ENCODE results near the gene COL7A1.
A peak's percentile ranks its signal among the peaks of the same experiment; 100 is the strongest.
"Not testable (repeated sequence)": the region's sequence is repeated elsewhere in the genome, so short reads cannot be mapped to it uniquely, and the experiment has no call there.

Gene COL7A1

GRCh38 chr3:48563382-48563918 lies 31.7 kb downstream of the COL7A1 start, which contains the start of gene UCN2:
TSS of gene UCN2 (minus strand) at chr3:48563781. CDS start at chr3:48563124, 657 bp downstream.
- no peak for DNase-seq (ENCODE audit: low spot score)

DNA sequence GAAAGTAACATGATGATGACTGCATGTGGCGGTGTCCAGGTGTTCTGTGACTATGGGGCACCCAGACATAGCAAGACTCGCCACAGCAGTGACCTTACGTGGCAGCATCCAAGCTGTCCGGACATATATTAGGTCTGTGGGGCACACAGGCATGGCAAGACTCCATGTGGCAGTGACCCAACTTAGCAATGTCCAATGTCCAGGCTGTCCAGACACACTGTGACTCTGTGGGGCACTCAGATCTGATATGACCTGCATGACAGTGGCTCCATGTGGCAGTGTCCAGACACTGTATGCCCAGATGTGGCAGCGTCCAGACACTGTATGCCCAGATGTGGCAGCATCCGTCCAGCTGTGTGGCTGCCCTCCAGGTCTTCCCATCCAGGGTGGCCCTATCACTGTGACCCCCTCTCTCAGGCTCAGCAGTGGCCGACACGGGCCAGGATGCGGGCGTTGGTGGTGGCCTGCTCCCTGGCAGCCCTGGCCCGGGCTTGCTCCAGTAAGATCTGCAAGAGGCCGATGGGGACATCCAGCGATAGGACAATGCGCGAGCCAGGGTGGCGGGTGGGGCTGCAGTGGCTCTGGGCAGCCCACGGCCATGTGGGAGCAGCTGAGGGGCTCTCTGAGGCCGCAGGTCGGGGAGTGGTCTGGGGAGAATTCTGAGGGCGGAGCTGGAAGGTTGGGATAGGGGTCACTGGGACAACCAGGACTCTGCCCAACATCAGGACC lies 32.6 kb downstream of the COL7A1 start:
- no peak for DNase-seq (ENCODE audit: low spot score)

DNA sequence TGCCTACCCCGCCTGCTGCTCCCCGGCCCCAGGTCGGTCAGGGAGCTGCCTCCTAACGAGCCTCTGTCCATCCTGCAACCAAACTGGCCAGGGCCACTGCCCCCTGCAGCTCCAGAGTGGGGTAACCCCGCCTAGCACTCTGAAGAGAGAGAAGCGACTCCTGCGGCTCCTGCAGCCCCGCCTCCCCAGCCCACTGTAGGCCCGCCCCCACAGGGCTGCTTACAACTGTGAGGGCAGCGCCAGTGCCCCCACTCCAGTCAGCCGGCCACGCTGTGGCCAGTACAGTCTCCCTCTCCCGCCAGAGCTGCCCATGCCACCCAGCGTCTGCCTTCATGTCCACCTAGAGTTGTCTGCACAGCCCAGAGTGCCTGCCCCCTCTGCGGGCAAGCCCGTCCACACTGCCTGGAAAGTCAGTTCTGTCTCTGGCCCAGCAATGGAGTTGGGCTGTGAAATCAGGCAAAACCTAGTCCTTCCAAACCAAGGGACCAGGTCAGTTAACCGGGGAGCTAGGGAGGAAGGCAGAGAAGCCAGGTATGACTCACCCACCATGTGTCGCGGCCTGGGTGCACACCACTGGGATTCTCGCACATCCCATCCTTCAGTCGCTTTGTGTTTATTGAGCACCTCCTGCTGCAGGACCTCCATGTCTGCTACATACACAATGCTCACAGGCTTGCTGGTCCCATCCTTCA lies 33.9 kb downstream of the COL7A1 start:
- DNase-seq (ENCODE audit: low spot score) = no peak

- no peak for DNase-seq (ENCODE audit: low spot score)
These were observed 34.5 kb downstream of the COL7A1 start for GRCh38 chr3:48560648-48561018.

- DNase-seq (ENCODE audit: low spot score) = no peak
These were observed 36.5 kb downstream of the COL7A1 start for GRCh38 chr3:48558493-48559134.

DNA sequence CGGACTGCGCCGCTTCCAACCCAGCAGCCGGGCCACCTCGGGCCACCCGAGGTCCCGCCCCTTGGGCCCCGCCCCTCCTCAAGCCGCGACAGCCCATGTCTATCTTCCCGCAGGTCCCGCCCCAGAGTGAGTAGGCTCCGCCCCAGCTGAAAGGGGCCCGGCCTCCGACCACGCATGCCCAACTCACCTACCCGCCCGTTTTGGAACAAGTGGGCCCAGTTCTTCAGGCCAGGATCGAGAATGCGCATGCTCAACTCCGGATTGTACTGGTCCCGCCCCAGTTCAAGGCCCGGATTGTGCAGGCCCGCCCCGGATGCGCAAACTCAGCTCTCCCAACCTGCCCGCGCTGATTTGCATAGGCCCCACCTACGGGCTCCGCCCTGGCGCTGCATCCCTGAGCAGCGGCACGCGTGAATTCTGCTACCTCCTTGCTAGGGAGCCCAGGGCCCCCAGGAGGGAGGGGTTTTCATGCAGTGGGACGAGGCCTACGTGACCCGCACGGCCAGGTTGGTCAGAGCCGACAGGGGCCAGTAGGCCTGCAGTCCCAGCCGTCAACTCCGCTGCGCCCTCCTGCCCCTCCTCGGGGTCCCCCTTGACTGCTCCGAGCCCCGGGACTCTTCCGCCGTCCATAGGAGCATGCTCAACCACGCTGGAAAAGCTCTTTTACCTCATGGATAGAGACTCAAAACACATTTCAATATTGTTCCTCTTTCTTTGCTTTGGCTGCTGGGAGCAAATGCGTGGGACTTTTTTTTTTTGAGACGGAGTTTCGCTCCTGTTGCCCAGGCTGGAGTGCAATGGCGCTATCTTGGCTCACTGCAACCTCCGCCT lies 38.1 kb downstream of the COL7A1 start, which contains the start of gene PFKFB4:
Gene PFKFB4 (minus strand): TSS at position 8 of the 831 bp plus-strand sequence. CDS start 26 bp downstream, outside the sequence.
- peak; percentile 99 for DNase-seq (ENCODE audit: low spot score)

DNA sequence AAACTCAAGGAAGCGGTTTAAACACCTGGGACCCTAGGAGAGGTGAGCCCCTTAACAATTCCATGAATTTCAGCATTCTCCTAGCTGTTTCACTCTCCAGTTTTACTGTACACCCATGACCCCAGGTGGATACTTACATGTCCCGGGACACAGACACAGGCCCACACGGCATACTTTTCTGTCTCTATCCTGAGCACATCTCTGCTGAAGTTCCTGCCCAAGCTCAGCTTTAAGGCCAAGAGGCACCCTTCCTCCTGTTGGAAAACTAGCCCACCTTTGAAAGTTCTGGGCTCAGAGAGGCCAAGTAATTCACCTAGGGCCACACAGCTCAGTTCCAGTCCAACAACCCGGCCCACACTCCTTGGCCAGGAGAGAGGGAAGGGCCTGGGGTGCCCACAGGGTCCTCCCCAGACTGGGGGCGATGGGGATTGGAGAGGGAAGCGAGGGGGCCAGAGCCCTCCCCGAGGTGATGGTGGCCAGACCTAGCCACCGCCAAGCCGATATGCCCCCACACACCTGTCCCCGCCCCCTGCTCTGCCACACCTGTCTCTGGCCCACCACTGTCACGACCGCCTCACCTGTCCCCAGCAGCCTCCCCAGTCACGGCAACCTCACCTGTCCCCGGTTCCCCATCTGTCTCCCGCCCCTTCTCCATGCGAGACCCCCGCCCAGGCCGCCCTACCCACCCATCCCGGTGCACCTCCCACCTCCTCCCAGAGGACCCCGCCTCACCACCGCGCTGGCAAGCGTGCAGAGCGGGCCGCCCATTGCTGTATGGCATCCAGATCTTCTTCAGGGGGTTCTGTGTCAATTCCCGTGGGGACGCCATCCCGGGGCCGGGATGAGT lies 39.0 kb downstream of the COL7A1 start:
- no peak for DNase-seq (ENCODE audit: low spot score)

- DNase-seq (ENCODE audit: low spot score) = no peak
These were observed 39.7 kb downstream of the COL7A1 start for GRCh38 chr3:48555231-48555948.

- no peak for DNase-seq (ENCODE audit: low spot score)
These were observed 41.0 kb downstream of the COL7A1 start for GRCh38 chr3:48553886-48554845.

GRCh38 chr3:48553361-48553760 lies 41.8 kb downstream of the COL7A1 start:
- no peak for DNase-seq (ENCODE audit: low spot score)

GRCh38 chr3:48552111-48552951 lies 42.8 kb downstream of the COL7A1 start:
- no peak for DNase-seq (ENCODE audit: low spot score)

- DNase-seq (ENCODE audit: low spot score) = not testable (repeated sequence)
These were observed 43.5 kb downstream of the COL7A1 start for GRCh38 chr3:48551651-48552050.

GRCh38 chr3:48548729-48549705 lies 46.1 kb downstream of the COL7A1 start:
- peak; percentile 83 for DNase-seq (ENCODE audit: low spot score)

DNA sequence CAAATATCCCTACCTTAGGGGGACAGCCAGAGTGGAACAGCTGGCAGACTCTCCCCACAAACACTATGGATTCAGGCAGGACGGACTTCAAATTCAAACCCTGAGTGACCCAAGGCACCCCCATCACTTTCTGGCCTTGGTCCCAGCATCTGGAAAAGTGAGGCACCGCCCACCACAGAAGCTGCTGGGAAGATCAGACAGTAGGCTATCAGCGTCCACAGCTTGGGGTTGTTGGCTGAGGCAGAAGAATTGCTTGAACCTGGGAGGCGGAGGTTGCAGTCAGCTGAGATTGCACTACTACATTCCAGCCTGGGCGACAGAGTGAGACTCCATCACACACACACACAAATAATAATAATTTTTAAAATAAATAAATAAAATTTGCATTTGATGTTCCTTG lies 47.0 kb downstream of the COL7A1 start:
- no peak for DNase-seq (ENCODE audit: low spot score)

DNA sequence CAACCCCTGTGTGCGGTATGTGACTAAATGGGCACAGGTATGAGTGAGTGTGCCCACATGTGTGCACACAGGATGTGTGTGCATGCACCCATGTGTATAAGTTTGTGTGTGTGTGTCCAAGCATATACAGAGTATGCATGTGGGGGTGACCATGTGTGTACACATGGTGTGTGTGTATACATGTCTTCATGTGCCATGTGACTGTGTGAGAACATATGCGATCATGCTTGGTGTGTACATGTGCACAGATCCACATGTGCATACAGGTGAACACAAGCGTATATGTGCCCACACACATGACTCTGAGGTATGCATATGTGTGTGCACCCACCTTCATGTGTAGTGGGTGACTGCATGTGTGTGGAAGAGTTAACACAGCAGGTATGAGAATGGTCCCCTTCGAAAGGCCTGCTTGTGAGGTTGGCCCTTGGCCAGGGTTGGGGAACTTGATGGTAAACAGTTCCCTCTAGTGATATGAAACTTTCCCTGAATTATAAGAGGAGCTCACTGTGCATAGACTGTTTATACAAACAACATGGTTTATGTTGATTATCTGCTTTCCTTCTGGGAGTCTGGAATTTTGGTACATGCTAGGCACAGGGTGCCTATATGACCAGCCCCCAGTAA lies 48.8 kb downstream of the COL7A1 start:
- DNase-seq (ENCODE audit: low spot score) = no peak

DNA sequence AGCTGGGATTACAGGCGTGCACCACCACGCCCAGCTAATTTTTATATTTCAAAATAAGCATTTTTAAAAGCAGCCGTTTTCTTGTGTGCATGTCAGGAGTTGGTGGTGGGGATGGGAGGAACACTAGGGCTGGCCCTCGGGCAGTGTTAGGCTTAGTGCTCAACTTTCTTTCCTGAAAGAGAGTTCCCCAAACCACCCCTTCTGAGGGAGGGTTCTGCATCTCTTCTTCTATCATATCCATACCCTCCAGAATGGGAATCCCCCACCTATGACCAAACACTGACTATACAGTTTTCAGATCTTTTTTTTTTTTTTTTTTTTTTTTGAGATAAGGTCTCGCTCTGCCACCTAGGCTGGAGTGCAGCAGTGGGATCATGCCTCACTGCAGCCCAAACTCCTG lies 51.0 kb downstream of the COL7A1 start:
- no peak for DNase-seq (ENCODE audit: low spot score)
